T-helper 1 cell treated with Interleukin-12 subunit alpha and Interleukin-12 subunit beta and Interleukin-4 antibody, amounts not matched to agents 30 μg/mL and 1 μg/mL, for 36 hours (primary cell): ENCODE data around the gene APOBEC3C.
"Not testable (repeated sequence)": the region's sequence is repeated elsewhere in the genome, so short reads cannot be mapped to it uniquely, and the experiment has no call there.

Source experiments
- H3K27ac Mint-ChIP-seq: one replicate; pipeline ENCODE4 v1.8.0; 2021; ENCODE audit warnings: mild to moderate bottlenecking, mixed read lengths
- H3K27me3 Mint-ChIP-seq: one replicate; pipeline ENCODE4 v1.8.0; 2021; ENCODE audit warnings: low read depth, mixed read lengths
- H3K36me3 Mint-ChIP-seq: one replicate; pipeline ENCODE4 v1.8.0; 2021; ENCODE audit warnings: low read depth, mixed read lengths
- H3K4me1 Mint-ChIP-seq: one replicate; pipeline ENCODE4 v1.8.0; 2021; ENCODE audit warnings: low read depth, mixed read lengths
- H3K4me3 Mint-ChIP-seq: one replicate; pipeline ENCODE4 v1.8.0; 2021; ENCODE audit warnings: mild to moderate bottlenecking, moderate library complexity, mixed read lengths
- H3K9me3 Mint-ChIP-seq: one replicate; pipeline ENCODE4 v1.8.0; 2021; ENCODE audit warnings: mixed read lengths

The APOBEC3C gene

GRCh38 chr22:38996105-38996504 lies 18.0 kb upstream of the APOBEC3C start:
- H3K9me3 Mint-ChIP-seq: peaks cover 4% of the 10 kb centered on the region
- H3K36me3 Mint-ChIP-seq: no peaks in the 10 kb centered on the region
- no peak overlapping the region for H3K4me3 Mint-ChIP-seq
- H3K27me3 Mint-ChIP-seq: peaks cover 22% of the 10 kb centered on the region
- H3K4me1 Mint-ChIP-seq: peaks cover 13% of the 10 kb centered on the region
- H3K27ac Mint-ChIP-seq: no peak overlapping the region

GRCh38 chr22:38997518-38997917 lies 16.5 kb upstream of the APOBEC3C start:
- Mint-ChIP-seq H3K36me3 (no peaks in the 10 kb centered on the region), H3K9me3 (peaks cover 4% of the 10 kb centered on the region), H3K27ac (no peak overlapping the region), H3K27me3 (peaks cover 22% of the 10 kb centered on the region), H3K4me1 (peaks cover 10% of the 10 kb centered on the region), H3K4me3 (no peak overlapping the region)

GRCh38 chr22:39003165-39003638 lies 10.9 kb upstream of the APOBEC3C start:
- no peaks in the 10 kb centered on the region for H3K36me3 Mint-ChIP-seq

GRCh38 chr22:39007177-39007576 lies 6.9 kb upstream of the APOBEC3C start:
- H3K9me3 Mint-ChIP-seq: no peaks in the 10 kb centered on the region
- no peaks in the 10 kb centered on the region for H3K36me3 Mint-ChIP-seq
- no peaks in the 10 kb centered on the region for H3K27me3 Mint-ChIP-seq
- peaks cover 12% of the 10 kb centered on the region for H3K4me1 Mint-ChIP-seq
- no peak overlapping the region for H3K27ac Mint-ChIP-seq
- no peak overlapping the region for H3K4me3 Mint-ChIP-seq

More at GRCh38 chr22:39003165-39003638, 10.9 kb upstream of the APOBEC3C start:
- peaks cover 12% of the 10 kb centered on the region for H3K4me1 Mint-ChIP-seq
- peaks cover under 1% of the 10 kb centered on the region for H3K9me3 Mint-ChIP-seq
- peak overlapping the region; percentile 16 for H3K27ac Mint-ChIP-seq
- no peak overlapping the region for H3K4me3 Mint-ChIP-seq
- H3K27me3 Mint-ChIP-seq: peaks cover 11% of the 10 kb centered on the region

- H3K4me1 Mint-ChIP-seq: peaks cover 10% of the 10 kb centered on the region
- H3K36me3 Mint-ChIP-seq, H3K9me3 Mint-ChIP-seq, H3K27me3 Mint-ChIP-seq, H3K4me3 Mint-ChIP-seq, H3K27ac Mint-ChIP-seq: not testable (repeated sequence)
Measured at GRCh38 chr22:39008271-39008850, 5.7 kb upstream of the APOBEC3C start.

- peaks cover 14% of the 10 kb centered on the region for H3K4me1 Mint-ChIP-seq
- no peaks in the 10 kb centered on the region for H3K36me3 Mint-ChIP-seq
- no peak overlapping the region for H3K27ac Mint-ChIP-seq
- no peak overlapping the region for H3K4me3 Mint-ChIP-seq
- no peaks in the 10 kb centered on the region for H3K27me3 Mint-ChIP-seq
- H3K9me3 Mint-ChIP-seq: no peaks in the 10 kb centered on the region
Measured at GRCh38 chr22:39010946-39011345, 3.1 kb upstream of the APOBEC3C start.

GRCh38 chr22:39012533-39013511 lies 1.2 kb upstream of the APOBEC3C start:
- Mint-ChIP-seq H3K4me3 (peak overlapping the region; percentile 64), H3K27me3 (no peaks in the 10 kb centered on the region), H3K9me3 (no peaks in the 10 kb centered on the region), H3K36me3 (peaks cover 7% of the 10 kb centered on the region), H3K27ac (peak overlapping the region; percentile 71), H3K4me1 (peaks cover 22% of the 10 kb centered on the region)

- Mint-ChIP-seq H3K27ac (peak overlapping the region; percentile 98), H3K36me3 (peaks cover 11% of the 10 kb centered on the region), H3K4me1 (peaks cover 21% of the 10 kb centered on the region), H3K4me3 (peak overlapping the region; percentile 94)
- not testable (repeated sequence) for H3K9me3 Mint-ChIP-seq, H3K27me3 Mint-ChIP-seq
Measured at GRCh38 chr22:39013561-39013941, 506 bp upstream of the APOBEC3C start.

- Mint-ChIP-seq H3K4me1 (peaks cover 23% of the 10 kb centered on the region), H3K36me3 (peaks cover 11% of the 10 kb centered on the region), H3K4me3 (peak overlapping the region; percentile 94), H3K27ac (peak overlapping the region; percentile 98)
- H3K9me3 Mint-ChIP-seq, H3K27me3 Mint-ChIP-seq: not testable (repeated sequence)
Measured at GRCh38 chr22:39014723-39015121, 665 bp downstream of the APOBEC3C start.

- Mint-ChIP-seq H3K4me1 (peaks cover 32% of the 10 kb centered on the region), H3K36me3 (peaks cover 14% of the 10 kb centered on the region), H3K27me3 (no peaks in the 10 kb centered on the region), H3K27ac (peak overlapping the region; percentile 41), H3K9me3 (no peaks in the 10 kb centered on the region), H3K4me3 (peak overlapping the region; percentile 34)
Measured at GRCh38 chr22:39016592-39016991, 2.5 kb downstream of the APOBEC3C start.

- Mint-ChIP-seq H3K4me1 (peaks cover 38% of the 10 kb centered on the region), H3K27me3 (no peaks in the 10 kb centered on the region), H3K27ac (no peak overlapping the region), H3K4me3 (no peak overlapping the region), H3K36me3 (peaks cover 14% of the 10 kb centered on the region), H3K9me3 (no peaks in the 10 kb centered on the region)
Measured at GRCh38 chr22:39017596-39018365, 3.7 kb downstream of the APOBEC3C start.

GRCh38 chr22:39020021-39020651 lies 6.1 kb downstream of the APOBEC3C start:
- not testable (repeated sequence) for H3K27me3 Mint-ChIP-seq, H3K9me3 Mint-ChIP-seq
- peak overlapping the region; percentile 89 for H3K27ac Mint-ChIP-seq
- H3K4me3 Mint-ChIP-seq: peak overlapping the region; percentile 80
- H3K36me3 Mint-ChIP-seq: peaks cover 29% of the 10 kb centered on the region
- H3K4me1 Mint-ChIP-seq: peaks cover 50% of the 10 kb centered on the region

GRCh38 chr22:39021552-39022250 lies 7.6 kb downstream of the APOBEC3C start:
- Mint-ChIP-seq H3K27me3 (no peaks in the 10 kb centered on the region), H3K4me1 (peaks cover 46% of the 10 kb centered on the region), H3K4me3 (peak overlapping the region; percentile 92), H3K36me3 (peaks cover 31% of the 10 kb centered on the region), H3K9me3 (no peaks in the 10 kb centered on the region), H3K27ac (peak overlapping the region; percentile 92)
